Tibial artery (tissue), 4 donors: ENCODE measurements around the gene FGF14.

Source experiments
- DNase-seq, 2 donors: peaks; one replicate each; pipeline ENCODE4 v3.0.0-alpha.2; 2019
- H3K27ac ChIP-seq, 2 donors: fragments of 200-600 bp; sonication (generic) in 1 of 2; 1 replicate in 1 of 2; 2 replicates in 1 of 2; pipeline ENCODE4 v1.5.1; 2018 to 2019; ENCODE audit warnings: mild to moderate bottlenecking in 1 of 2
- H3K27me3 ChIP-seq, 2 donors: fragments of 200-600 bp; sonication (generic) in 1 of 2; one replicate each; pipeline versions ENCODE4 v1.5.1 to v1.6.0; 2016 to 2019
- H3K36me3 ChIP-seq, 3 donors: fragments of 200-600 bp; sonication (generic) in 2 of 3; one replicate each; pipeline ENCODE4 v1.5.1; 2016 to 2019; ENCODE audit warnings: mild to moderate bottlenecking in 2 of 3
- H3K4me1 ChIP-seq, 4 donors: fragments of 200-600 bp; sonication (generic) in 2 of 4; 1 replicate in 3 of 4; 2 replicates in 1 of 4; pipeline ENCODE4 v1.5.1; 2016 to 2019
- H3K4me3 ChIP-seq, 2 donors: fragments of 200-600 bp; sonication (generic) in 1 of 2; 1 replicate in 1 of 2; 2 replicates in 1 of 2; pipeline ENCODE4 v1.5.1; 2018 to 2019; ENCODE audit warnings: mild to moderate bottlenecking in 2 of 2
- H3K9me3 ChIP-seq, 3 donors: fragments of 200-600 bp; sonication (generic) in 1 of 3; one replicate each; pipeline ENCODE4 v1.5.1; 2016 to 2019
- CTCF ChIP-seq, 2 experiments: fragments of 200-600 bp in 1 of 2; fragments of 450-650 bp in 1 of 2; IDR thresholded peaks; one replicate each; pipeline ENCODE4 v1.5.1; 2017 to 2019; ENCODE audit warnings: antibody characterized with exemption in 2 of 2, mild to moderate bottlenecking in 1 of 2, moderate library complexity in 1 of 2
- intact Hi-C: fragments of 100-400 bp; cut with DNase I; formaldehyde crosslinking; loops from one replicate; pipeline ENCODE4 v1.15.0; 2023; ENCODE audit warnings: low total_unique reads

Gene FGF14

GRCh38 chr13:101998129-101998528, 403.7 kb downstream of the FGF14 start:
- DNase-seq: no peak
- Histone ChIP-seq H3K27me3 (no peaks in the 10 kb centered on the region), H3K4me1 (peaks cover 0 to 19% (median 6%) of the 10 kb centered on the region in 4 donors), H3K27ac (no peak overlapping the region), H3K4me3 (no peak overlapping the region), H3K36me3 (no peaks in the 10 kb centered on the region), H3K9me3 (no peaks in the 10 kb centered on the region)
- no peak for TF ChIP-seq CTCF (IDR thresholded peaks at IDR 0.05)
- intact Hi-C loops: no loop called here

DNA sequence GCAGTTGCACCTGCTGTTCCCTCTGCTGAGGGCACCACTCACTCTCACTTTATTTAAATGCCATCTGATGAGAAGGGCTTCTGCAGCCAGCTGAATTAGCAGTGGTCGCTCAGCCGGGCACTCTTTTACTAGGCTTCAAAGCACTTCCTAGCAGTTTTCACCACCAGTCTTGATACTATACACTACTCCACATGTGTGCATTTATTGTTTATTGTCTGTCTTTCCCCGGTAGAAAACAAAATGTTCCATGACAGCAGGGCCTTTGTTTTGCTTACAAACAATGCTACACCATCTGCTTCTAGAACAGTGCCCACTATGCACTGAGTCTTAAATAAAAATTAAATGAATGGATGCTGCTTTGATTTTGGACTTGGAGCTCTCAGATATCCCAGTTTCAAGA, 404.9 kb downstream of the FGF14 start:
- Histone ChIP-seq H3K4me1 (peaks cover 0 to 8% (median under 1%) of the 10 kb centered on the region in 4 donors), H3K27ac (no peak overlapping the region), H3K27me3 (no peaks in the 10 kb centered on the region), H3K4me3 (no peak overlapping the region), H3K36me3 (no peaks in the 10 kb centered on the region), H3K9me3 (no peaks in the 10 kb centered on the region)
- DNase-seq: no peak
- intact Hi-C loops: no loop called here
- no peak for TF ChIP-seq CTCF (IDR thresholded peaks at IDR 0.05)

DNA sequence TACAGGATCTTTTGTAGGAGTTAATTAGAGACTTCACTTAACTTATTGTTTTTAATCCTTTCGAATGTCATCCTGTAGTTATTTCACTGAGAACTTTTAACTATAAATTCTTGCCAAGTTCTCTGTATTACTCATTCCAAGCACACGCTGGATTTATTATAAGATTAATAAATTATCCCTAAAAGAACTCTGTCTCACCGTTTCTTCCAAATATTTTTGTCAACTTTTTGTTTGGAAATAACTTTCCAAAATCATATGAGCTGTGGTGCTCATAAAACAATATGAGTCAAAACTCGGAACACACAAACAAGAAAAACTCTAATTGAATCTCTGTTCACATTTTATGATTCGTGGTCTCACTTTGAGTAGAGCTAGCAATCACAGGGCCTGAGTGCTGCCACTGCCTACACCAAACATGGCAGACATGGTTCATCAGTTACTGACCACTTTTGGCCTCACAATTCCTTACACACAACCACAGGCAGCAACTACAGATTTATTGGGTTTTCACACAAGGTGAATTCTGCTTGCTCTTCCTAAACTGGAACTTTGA, 412.0 kb downstream of the FGF14 start:
- Histone ChIP-seq H3K27ac (no peak overlapping the region), H3K9me3 (no peaks in the 10 kb centered on the region), H3K4me3 (no peak overlapping the region), H3K36me3 (no peaks in the 10 kb centered on the region), H3K27me3 (no peaks in the 10 kb centered on the region), H3K4me1 (peaks cover 0 to 6% (median 0%) of the 10 kb centered on the region in 4 donors)
- DNase-seq: no peak
- TF ChIP-seq CTCF (IDR thresholded peaks at IDR 0.05): no peak
- intact Hi-C loops: no loop called here

DNA sequence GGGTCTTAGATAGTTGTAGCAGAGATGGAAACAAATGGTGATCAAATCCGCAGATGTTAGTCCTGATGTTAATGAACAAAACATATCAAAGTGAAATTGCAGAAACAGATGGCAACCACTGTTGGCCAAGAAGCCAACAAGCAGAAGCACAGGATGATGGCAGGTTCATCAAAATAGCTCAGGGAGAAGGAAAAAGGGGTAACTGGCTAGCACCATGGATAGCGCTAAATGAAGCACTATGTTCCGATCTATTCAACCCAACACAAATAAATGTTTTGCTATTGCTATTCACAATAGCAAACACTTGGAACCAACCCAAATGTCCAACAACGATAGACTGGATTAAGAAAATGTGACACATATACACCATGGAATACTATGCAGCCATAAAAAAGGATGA, 413.7 kb downstream of the FGF14 start:
- H3K27me3 ChIP-seq: no peaks in the 10 kb centered on the region
- H3K36me3 ChIP-seq: no peaks in the 10 kb centered on the region
- TF ChIP-seq CTCF (IDR thresholded peaks at IDR 0.05): no peak
- H3K9me3 ChIP-seq: no peaks in the 10 kb centered on the region
- H3K4me3 ChIP-seq: no peak overlapping the region
- intact Hi-C loops: no loop called here
- no peak overlapping the region for H3K27ac ChIP-seq
- peaks cover 0 to 6% (median 0%) of the 10 kb centered on the region in 4 donors for H3K4me1 ChIP-seq
- DNase-seq: no peak

GRCh38 chr13:101986316-101986715, 415.5 kb downstream of the FGF14 start:
- no peak for DNase-seq
- Histone ChIP-seq H3K27me3 (no peaks in the 10 kb centered on the region), H3K36me3 (no peaks in the 10 kb centered on the region), H3K4me1 (peaks cover 0 to 6% (median 0%) of the 10 kb centered on the region in 4 donors), H3K9me3 (no peaks in the 10 kb centered on the region), H3K27ac (no peak overlapping the region), H3K4me3 (no peak overlapping the region)
- no peak for TF ChIP-seq CTCF (IDR thresholded peaks at IDR 0.05)
- intact Hi-C loops: no loop called here

DNA sequence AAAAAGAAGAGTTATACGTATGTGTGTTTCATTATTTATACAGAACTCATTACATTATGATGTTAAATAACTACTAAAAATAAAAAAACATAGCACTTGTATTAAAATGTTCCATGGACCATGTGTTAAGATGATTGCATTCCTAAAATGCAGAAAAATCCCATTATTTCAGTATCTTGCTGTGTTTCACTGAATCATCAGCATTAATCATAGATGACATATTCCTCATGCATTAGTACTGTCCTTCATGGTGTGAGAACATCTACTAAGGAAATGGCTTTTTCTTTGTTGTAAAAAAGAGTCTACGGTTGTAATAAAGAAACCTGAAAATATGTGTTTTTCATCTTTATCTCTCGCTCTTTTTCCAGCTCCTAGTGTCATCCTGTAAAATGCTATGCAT, 416.5 kb downstream of the FGF14 start:
- Histone ChIP-seq H3K4me3 (no peak overlapping the region), H3K27ac (no peak overlapping the region), H3K9me3 (no peaks in the 10 kb centered on the region), H3K36me3 (no peaks in the 10 kb centered on the region), H3K27me3 (no peaks in the 10 kb centered on the region), H3K4me1 (peaks cover 0 to 6% (median 0%) of the 10 kb centered on the region in 4 donors)
- no peak for TF ChIP-seq CTCF (IDR thresholded peaks at IDR 0.05)
- no peak for DNase-seq
- intact Hi-C loops: no loop called here
